Measurements from ENCODE around the gene KLHL3.

The KLHL3 gene

DNA sequence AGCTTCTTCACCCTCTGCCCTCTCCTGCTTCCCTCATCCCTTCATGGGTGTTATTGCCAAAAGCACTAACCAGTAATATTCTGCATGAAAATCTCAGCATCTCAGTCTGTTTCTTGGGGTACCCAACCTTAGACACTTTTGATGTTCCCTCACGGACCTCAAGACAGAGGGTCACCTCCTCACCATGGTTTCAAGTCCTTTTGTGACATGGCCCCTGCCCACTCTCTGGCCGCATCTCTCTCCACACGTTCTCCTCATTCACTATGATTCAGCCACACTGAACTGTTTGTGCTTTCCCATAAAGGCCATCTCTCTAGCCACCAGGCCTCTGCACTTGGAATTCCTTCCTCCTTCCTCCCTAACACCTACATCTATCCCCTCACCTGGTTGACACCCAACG, 125.3 kb downstream of the KLHL3 start:
- no peak for DNase-seq (ENCODE audit: low spot score)

DNA sequence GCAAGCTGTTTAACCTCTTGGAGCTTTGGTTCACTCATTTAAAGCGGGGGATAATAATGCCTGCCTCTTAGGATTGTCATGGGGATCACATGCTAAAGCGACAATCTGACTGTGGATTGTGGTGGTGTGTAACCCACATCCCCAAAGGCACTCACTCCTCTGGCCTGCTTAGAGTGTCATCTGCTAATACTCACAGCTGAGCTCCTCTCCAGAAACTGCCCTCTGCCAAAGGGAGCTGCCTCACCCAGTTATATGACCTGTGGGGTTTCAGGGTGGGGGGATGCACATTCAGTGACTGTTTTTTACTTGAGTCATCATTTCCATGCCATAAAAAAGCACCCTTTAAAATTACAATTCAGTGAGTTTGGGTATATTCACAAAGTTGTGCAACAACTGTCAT, 126.8 kb downstream of the KLHL3 start:
- no peak for DNase-seq (ENCODE audit: low spot score)

DNA sequence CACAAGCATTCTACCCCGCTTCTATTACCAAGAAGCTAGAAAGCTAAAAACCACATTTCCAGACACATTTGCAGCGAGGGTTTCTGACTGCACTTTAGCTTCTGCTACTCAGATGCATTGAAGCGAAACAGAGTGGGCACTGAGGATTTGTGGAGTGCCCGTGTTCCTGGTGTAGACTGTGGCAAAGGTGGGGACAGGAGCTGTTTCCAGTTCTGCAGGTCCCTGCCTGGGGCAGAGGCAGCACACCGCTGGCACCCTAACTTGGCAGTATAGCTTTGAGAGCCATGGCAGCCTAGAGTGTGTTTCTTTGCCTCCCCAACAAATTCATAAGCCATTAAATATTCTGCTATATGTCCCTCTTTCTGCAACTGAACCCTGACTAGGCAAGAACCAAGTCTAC, 128.1 kb downstream of the KLHL3 start:
- DNase-seq (ENCODE audit: low spot score) = no peak

DNA sequence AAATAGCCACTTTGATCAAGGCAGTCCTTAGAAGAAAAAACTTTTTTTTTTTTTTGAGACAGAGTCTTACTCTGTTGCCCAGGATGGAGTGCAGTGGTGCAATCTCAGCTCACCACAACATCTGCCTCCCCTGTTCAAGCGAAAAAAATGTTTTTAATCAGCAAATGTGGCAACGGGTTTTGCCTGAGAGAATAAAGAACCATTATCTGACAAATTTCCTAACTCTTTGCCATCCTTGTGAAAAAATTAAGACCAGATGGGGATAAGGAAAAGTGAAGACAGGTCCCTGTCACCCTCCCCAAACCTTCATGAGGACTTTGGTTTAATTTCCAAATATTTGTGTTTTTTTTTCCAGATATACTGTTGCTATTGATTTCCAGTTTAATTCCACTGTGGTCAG, 129.5 kb downstream of the KLHL3 start:
- no peak for DNase-seq (ENCODE audit: low spot score)

DNA sequence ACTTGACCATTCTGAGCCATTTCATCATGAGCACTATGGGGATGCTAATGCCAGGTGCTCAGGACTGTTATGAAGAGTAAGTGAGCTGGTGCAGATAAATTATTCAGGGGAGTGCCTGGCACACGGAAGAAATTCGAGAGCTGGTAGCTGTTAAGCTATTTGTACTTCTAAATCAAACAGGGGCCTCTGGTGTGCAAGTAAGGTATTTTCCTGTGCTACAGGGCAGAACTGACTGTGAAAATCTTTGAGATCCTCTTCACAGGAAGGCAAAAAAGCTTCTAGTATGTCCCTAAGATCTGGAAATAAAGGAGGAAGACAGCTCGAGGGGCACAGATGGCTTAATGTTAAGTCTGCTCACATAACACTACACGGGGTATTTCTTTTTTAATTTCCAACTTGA, 130.5 kb downstream of the KLHL3 start:
- DNase-seq (ENCODE audit: low spot score) = no peak

DNA sequence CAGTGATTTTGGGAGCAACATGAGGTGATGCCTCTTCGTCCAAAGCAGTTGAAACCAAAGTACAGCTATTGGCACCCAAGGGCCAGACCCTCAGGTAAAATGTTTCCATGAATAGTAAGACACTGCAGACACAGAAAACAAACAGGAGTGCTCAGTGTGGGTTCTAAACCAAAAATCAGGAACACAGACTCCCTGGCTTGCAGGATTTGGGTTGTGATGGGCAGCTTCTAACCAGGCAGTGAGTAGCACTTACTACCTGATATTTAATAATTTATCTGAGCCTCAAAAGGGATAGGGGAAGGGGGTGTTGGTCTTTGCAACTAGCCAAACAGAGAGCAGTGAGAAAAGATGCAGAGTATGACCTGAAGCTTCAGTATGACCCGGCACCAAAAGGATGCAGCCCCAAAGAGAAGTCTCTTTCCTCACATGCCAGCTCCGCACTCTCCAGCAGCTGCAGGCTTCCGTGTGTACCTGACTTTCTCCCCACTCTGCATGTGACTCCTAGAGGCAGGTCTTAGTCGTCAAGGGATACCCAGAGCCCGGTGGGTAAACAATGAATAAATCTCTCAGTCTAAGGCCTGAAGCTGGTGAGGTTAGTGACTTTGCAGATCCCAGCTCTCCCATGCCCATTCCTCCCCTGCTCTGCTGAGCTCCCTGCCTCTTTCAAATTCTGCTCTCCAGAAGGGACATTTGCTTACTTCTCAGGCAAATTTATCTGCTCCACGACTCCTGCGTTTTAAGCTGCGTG, 131.4 kb downstream of the KLHL3 start:
- no peak for DNase-seq (ENCODE audit: low spot score)

DNA sequence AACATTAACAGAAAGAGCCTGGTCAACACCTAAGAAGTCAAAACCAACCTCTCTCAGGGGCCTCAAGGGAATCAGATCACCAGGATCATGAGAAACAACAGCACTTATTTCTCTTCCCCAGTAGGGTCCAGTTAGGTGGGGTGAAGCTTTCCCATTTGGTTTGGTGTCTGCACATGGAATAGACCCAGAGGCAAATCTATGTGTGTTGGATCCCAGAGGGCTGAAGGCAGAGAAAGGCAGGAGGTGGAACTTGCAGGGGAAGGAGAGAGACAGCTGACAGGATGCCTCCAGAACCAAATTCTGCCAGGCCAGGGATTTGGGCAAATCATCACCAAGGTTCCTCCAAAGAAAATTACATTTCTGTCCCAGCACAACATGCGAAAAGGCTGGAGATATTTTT, 132.0 kb downstream of the KLHL3 start:
- DNase-seq (ENCODE audit: low spot score) = no peak

DNA sequence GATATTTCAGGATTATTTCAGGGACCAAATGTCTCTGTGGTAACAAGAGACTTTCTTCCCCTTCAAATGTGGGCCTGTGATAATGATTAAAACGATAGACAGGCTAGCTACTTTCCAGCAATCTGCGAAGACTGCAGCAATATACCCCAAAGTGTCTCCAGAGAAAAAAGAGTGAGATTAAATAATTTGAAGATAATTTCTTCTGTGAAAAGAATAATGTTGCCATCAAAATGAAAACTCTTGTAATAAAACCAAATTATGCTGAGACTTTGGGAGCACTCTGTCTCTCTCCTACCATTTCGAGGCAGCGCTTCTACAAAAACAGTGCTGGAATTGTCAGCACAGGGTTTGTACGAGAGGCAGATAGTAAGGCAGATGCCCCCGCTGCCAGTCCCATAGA, 132.5 kb downstream of the KLHL3 start:
- no peak for DNase-seq (ENCODE audit: low spot score)

DNA sequence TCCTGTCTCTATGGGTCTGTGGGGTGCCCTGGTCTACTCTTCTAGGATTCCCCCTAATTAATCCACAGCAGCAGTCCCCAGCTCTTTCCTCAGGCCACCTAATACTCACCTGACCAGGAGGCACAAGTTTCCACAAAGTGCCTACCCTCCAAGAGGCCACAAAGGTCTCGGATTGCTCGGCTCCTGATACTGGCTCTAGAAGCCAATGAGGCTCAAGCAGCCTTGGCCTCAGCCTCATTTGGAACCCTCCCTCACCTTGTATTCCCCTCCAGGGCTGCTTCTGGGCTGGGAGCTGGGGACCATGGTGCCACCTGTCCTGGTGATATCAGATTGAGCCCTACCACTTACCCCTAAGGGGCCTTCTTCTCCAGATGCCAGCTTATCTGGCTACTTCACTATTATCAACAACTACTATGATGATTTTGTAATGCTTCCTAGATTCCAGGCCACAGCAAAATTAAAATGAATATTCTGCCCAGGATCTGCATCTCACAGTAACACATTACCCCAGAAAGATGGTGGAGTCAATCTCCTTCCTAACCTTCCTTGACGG, 133.1 kb downstream of the KLHL3 start:
- no peak for DNase-seq (ENCODE audit: low spot score)

DNA sequence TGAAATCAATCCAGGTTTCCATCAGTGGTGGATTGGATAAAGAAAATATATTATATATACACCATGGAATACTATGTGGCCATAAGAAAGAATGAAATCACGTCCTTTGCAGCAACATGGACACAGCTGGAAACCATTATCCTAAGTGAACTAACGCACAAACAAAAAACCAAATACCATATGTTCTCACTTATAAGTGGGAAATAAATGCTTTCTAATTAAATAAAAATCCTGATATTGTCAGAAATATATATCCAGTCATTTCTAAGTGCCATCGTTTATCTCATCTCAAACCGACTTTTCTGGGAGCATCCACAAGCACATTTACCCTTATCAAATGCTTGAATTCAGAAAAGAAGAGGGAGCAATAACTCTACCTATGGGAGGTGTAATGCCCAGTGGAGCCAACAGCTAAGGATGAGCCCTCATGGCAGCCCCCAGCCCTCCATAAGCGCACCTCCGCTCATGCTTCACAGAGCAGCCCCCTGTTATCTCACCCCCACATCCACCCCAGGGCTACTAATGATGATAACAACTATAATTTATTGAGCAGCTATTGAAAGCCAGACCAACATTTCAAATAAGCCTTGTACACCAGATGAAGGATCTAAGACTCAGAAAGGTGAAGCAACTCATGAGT, 135.0 kb downstream of the KLHL3 start:
- no peak for DNase-seq (ENCODE audit: low spot score)

DNA sequence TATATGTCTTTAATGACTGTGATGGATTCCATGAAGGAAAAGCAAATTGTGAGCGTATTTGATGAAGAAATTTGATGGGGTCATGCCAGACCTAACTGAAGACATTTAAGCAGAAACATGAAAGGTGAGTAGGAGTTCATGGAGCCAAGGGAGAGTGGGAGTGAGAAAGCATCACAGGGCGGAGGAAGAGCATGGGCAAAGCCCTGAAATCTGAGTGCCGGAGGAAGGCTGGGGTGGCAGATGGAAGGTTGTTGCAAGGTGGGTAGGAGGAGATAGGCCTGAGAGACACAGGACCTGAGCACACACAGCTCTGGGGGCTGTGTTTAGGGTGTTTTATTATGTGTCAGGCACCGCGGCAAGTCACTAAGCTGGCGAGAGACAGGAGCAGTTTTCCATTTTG, 136.4 kb downstream of the KLHL3 start:
- no peak for DNase-seq (ENCODE audit: low spot score)

DNA sequence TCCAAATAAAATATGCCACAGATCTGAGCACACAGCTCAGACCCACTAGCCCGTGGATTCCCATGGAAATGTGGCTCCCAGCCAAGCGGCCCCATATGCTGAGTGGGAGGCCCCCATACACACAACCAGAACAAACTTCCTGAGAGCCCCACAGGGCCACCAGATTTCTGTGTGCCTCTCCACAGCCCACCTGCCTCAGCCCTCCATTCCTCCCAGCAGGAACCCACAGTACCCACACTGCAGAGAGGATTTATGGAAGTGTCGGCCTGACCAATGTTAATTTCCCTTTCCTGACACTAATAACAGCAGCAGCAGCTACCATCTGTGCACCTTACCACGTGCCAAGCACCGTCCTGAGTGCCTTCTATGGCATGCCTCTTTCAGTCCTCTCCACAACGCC, 137.5 kb downstream of the KLHL3 start:
- no peak for DNase-seq (ENCODE audit: low spot score)

DNA sequence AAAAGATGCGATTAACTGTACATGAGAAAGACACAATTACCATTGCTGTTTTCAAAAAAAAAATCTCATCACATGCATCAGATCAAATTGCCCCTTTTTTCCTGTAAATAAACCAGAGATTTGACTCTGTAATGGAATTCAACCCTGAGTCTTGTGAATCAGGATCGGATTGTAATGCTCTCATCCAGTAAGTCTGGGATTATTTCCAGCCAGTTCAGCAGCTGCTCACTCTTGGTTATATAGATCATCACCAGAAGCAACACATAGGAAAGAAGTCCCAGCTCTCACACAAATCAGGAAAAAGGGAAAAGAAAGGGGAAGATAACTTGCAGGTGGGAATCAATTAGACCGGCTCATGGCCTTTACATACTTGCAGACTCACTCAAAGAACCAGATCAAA, 138.9 kb downstream of the KLHL3 start:
- no peak for DNase-seq (ENCODE audit: low spot score)

DNA sequence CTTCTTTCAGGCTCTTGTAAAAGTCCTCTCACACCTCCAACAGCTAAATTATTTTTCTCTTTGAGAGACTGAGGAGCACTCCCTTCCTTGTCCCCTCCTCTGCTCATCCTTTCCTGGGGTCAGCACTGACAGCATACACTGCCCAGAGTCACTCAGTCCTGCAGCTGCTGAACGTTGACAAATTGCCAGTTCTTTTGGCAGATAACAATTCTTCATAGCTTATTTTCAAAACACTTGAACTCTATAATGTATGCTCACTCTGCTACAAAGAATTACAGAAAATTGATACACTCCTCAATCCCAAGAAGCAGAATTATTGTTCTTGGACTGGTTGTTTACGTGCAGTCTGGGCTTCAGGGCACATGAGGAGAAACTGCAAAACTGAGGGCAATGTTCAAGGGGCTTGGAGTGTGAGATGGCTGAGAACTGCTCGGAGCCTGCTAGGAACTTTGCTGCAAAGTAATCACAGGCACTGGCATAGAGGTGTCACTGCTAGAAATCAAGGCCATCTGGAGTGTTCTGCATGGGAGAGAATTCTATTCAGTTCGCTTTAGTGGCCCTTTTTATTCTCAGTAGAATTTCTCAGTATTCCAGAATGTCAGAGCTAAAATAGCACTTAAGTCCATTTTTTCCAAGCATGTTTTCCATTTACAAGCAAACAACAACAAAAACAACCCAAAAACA, 140.4 kb downstream of the KLHL3 start:
- no peak for DNase-seq (ENCODE audit: low spot score)

DNA sequence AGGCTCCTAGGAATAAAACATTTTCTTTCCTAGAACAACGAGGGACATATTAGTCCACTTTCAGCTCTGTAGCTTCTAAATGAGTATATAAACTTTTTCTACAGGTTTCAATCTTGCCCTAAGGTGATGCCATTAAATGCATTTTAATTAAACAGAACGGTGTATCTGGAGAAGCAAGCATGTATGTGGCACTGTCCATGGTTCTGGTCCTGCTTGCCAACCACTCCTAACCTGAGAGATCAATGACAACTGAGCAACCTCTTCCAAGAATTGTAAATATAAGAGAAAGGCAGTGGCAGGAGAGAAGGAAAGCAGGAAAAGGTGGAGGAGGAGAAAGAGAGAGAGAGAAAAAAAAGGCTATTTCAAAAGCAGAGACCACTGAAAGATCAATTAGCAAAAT, 141.2 kb downstream of the KLHL3 start:
- no peak for DNase-seq (ENCODE audit: low spot score)

DNA sequence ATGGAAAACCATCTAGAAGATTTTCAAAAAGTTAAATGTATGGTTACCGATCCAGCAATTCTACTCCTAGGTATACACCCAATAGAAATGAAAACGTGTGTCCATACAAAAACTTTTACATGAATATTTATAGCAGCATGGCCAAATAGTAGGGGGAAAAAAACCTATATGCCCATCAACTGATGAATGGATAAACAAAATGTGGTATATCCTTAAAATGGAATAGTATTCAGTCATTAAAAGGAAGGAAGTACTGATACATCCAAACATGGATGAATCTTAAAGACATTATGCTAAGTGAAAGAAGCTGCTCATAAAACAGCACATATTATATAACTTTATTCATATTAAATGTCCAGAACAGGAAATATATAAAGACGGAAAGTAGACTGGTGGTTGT, 143.6 kb downstream of the KLHL3 start:
- no peak for DNase-seq (ENCODE audit: low spot score)

DNA sequence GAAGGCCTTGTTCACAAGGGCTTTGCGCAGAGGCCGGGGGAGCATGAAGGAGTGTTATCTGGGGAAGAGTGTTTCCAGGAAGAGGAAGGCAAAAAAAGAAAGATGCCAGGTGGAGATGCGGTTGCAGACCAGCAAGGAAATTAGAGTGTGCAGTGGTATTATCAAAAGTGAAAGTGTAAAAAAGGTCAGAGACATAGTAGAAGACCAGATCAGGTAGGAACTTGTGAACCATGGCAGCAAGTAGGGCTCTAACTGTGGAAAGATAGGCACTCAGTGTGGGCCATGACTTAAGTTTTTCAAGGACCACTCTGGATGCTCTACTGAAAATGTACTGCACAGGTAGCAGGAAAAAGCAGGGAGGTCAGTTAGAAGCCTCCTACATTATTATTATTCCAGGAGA, 146.7 kb downstream of the KLHL3 start:
- no peak for DNase-seq (ENCODE audit: low spot score)

DNA sequence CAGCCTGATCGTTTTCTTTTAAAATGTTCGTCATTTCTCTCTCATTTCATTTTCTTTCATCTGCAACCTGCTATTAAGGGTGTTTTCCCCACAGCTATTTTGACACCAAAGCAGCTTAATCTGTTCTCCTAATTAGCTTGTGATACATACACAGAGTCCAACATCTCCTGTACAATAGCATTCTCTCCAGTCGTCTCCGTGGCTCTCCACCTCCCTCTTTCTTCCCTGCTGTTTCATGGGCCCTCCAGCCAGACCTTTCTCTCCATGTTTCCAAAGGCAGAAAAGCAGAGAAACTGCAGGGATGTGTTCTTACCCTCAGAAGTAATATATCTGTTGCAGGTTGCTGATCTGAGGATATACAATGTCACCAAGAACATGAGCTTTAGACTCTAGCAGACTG, 148.0 kb downstream of the KLHL3 start:
- DNase-seq (ENCODE audit: low spot score) = no peak

DNA sequence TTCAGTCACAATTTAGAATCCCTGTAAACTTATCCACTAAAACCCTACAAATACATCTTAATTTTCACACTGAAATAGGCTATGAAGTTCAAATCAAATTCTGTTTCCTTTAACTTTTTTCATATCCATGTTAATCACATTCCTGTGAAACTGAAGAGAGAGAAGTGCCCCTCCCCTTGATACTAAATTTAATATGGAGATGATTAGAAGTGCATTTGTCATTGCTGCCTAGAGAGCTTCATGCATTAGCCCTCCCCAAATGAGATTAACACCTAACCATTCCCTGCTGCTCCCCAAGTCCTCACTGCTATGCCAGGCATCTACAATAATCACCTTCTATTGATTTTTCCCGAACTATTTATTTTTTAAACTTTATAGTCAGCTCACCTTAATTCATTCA, 151.6 kb downstream of the KLHL3 start:
- no peak for DNase-seq (ENCODE audit: low spot score)

DNA sequence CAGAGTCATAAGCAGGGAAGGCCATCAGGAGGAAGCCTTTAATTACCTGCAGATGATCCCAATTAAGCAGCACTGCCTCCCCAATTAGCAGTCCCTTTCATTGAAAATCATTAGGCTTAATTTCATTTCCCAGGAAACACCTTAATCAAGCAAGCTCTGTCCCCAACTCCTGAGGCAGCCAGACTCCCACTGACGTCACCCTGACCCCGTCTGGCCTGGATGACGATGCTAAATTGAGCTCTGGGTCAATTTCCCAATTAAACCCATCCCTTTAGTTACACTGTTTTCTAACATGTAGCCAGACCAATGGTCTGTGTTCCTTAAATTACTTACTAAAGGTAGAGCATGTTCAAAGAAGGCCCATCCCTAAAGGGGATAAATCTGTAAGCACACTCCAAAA, 152.8 kb downstream of the KLHL3 start:
- no peak for DNase-seq (ENCODE audit: low spot score)

DNA sequence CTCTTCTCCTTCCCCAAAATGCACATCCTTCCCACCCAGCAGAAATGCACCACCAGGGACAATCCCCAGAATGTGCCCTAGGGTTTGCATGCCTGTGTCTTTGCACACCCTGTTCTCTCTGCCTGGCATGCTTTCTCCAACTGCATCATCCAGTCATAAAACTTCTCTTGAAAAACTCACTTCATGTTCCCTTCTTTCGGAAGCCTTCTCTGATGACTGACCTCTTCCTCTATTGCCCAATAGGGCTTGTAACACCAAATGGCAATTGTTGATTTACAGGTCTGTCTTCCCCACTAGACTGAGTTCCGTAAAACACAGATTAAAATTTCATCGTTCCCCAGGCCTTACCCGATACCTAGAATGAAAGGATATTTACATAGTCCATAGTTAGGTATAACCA, 153.7 kb downstream of the KLHL3 start:
- no peak for DNase-seq (ENCODE audit: low spot score)

DNA sequence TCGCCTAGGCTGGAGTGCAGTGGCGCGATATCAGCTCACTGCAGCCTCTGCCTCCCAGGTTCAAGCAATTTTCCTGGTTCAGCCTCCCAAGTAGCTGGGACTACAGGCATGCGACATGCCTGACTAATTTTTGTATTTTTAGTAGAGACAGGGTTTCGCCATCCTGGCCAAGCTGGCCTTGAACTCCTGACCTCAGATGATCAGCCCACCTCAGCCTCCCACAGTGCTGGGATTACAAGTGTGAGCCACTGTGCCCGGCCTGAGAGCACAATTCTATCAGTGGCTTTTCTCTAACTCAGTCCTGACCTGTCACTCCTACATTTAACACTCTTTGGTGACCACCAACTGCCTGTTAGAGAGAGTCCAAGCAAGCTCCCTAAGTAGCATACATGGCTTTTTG, 154.1 kb downstream of the KLHL3 start:
- no peak for DNase-seq (ENCODE audit: low spot score)

DNA sequence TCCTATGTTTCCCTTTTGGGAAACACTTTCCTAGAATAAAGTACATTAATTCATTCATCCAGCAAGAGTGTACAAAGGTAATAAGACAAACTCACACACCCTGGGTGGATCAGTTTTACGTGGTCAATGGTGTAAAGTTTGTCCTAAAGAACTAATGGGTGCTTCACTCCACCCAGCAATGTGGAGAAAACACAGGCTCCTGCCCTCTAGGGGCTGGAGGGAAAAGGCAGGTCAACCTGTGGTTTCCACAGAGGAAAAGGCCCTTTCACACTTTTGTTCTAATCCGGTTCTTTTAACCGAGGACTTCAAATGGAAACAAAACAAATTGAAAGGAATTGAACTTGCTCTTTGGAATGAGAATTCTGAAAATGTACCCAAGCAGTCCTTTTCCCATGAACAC, 155.9 kb downstream of the KLHL3 start:
- DNase-seq (ENCODE audit: low spot score) = no peak
